Measurements from ENCODE around the gene EML1. TPM values are rescaled to one million over a fixed set of nuclear protein-coding genes. Genes with fewer than 3 reads are reported as not detected.

EML1 gene
- total RNA-seq, 1 donor from 2014 or later = 57.2 TPM

DNA sequence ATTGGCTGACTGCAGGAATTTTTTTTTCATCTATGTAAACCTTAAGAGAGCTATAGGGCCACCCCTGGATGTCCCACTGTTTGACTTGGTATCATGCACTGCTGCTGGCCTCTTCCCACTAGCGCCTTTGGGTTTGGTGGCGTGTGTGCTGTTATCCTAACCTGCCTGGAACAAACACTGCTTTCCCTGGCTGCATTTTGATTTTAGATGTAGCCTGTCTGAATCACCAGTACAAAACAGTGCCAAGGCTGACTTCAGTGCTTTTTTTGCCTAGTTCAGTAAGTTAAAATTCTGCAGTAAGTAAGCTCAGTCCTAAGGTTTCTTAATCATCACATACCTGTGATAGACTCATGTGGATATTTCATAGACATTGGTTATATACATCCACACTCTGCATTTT is 99.2 kb downstream of the EML1 start:
- H3K9me3 Mint-ChIP-seq = no peaks in the 10 kb centered on the region
- Histone ChIP-seq H3K79me2 (ENCODE audit: low read depth) (no peaks in the 10 kb centered on the region), H3K27ac (no peak overlapping the region), H3K4me1 (peaks cover 50% of the 10 kb centered on the region), H3K4me3 (no peak overlapping the region), H3K9ac (no peak overlapping the region), H3K27me3 (no peaks in the 10 kb centered on the region), H3K36me3 (no peaks in the 10 kb centered on the region), H3F3A (ENCODE audit: low read depth) (peaks cover 31% of the 10 kb centered on the region), H4K20me1 (ENCODE audit: low read depth) (peaks cover 23% of the 10 kb centered on the region), H2AFZ (replicated peaks) (no peak overlapping the region), H3K9me3 (ENCODE audit: low read depth) (no peaks in the 10 kb centered on the region), H3K4me2 (no peak overlapping the region)
- H3K27me3 Mint-ChIP-seq (ENCODE audit: insufficient read depth, low read depth) = no peaks in the 10 kb centered on the region
- peaks cover 53% of the 10 kb centered on the region for H3K4me1 Mint-ChIP-seq
- DNase-seq (ENCODE audit: low spot score) = no peak
- peaks cover 11% of the 10 kb centered on the region for H3K36me3 Mint-ChIP-seq
- no peak overlapping the region for H3K27ac Mint-ChIP-seq
- no peak for TF ChIP-seq EZH2phosphoT487 (IDR thresholded peaks at IDR 0.05)
- TF ChIP-seq, protein P1, sequence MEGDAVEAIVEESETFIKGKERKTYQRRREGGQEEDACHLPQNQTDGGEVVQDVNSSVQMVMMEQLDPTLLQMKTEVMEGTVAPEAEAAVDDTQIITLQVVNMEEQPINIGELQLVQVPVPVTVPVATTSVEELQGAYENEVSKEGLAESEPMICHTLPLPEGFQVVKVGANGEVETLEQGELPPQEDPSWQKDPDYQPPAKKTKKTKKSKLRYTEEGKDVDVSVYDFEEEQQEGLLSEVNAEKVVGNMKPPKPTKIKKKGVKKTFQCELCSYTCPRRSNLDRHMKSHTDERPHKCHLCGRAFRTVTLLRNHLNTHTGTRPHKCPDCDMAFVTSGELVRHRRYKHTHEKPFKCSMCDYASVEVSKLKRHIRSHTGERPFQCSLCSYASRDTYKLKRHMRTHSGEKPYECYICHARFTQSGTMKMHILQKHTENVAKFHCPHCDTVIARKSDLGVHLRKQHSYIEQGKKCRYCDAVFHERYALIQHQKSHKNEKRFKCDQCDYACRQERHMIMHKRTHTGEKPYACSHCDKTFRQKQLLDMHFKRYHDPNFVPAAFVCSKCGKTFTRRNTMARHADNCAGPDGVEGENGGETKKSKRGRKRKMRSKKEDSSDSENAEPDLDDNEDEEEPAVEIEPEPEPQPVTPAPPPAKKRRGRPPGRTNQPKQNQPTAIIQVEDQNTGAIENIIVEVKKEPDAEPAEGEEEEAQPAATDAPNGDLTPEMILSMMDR (IDR thresholded peaks at IDR 0.05) = no peak
- no peak for TF ChIP-seq EZH2 (IDR thresholded peaks at IDR 0.05)
- peak overlapping the region; percentile 11 for H3K4me3 Mint-ChIP-seq

DNA sequence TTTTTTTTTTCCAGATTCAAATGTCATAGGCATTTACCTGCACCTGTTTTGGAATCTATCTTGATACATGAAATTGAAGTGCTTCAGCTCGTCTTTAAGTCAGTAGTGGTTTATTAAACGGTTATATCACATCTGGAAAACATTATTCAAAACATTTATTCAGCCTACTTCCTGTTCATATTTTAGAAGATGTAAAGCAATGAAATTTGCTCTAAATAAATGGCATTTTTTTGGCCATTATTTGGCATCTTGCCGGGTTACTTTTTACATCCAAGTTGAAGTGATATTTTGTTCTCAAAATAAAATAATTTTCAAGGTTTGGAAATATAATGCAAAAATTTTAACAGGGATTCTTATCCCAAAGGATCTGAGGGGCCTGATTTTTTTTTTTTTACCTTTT is 103.1 kb downstream of the EML1 start:
- no peaks in the 10 kb centered on the region for H3K27me3 ChIP-seq
- peaks cover 15% of the 10 kb centered on the region for H3K4me1 ChIP-seq
- H3K27ac ChIP-seq = no peak overlapping the region
- Mint-ChIP-seq H3K27ac (no peak overlapping the region), H3K4me1 (peaks cover 19% of the 10 kb centered on the region), H3K27me3 (ENCODE audit: insufficient read depth, low read depth) (no peaks in the 10 kb centered on the region), H3K4me3 (no peak overlapping the region), H3K36me3 (peaks cover 28% of the 10 kb centered on the region), H3K9me3 (peaks cover 4% of the 10 kb centered on the region)
- H3K36me3 ChIP-seq = peaks cover 8% of the 10 kb centered on the region
- no peaks in the 10 kb centered on the region for H3K79me2 ChIP-seq (ENCODE audit: low read depth)
- H3F3A ChIP-seq (ENCODE audit: low read depth) = no peaks in the 10 kb centered on the region
- H3K9ac ChIP-seq = no peak overlapping the region
- no peaks in the 10 kb centered on the region for H4K20me1 ChIP-seq (ENCODE audit: low read depth)
- H3K9me3 ChIP-seq (ENCODE audit: low read depth) = no peaks in the 10 kb centered on the region
- DNase-seq (ENCODE audit: low spot score) = no peak
- H3K4me3 ChIP-seq = no peak overlapping the region
- H2AFZ ChIP-seq (replicated peaks) = no peak overlapping the region
- TF ChIP-seq, protein P1 (IDR thresholded peaks at IDR 0.05) = no peak
- no peak overlapping the region for H3K4me2 ChIP-seq

DNA sequence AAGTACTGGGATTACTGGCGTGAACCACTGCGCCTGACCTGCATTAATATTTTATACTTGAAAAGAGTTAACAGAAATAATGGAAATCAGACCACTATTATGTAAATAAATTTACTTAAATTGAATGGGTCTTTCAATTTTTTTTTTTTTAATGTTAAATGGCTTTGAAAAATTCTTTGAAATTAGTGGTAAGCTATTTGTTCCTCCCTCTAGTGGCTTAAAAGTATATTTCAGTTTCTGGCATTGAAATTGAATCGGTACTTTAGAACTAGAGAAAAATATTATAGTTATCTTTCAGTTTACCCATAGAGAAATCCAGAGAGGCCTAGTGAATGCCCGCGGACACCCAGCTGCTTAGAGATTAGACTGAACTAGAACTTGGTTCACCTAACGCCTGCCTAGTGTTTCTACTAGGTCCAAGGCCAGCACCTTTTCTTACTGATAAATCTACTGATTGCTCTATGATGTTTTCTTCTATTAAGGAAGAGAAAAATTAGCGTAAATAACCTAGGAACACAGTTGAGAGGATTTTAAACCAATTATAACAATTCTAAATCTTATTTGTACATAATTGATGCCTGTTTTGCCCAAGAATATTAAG is 106.5 kb downstream of the EML1 start:
- Mint-ChIP-seq H3K4me3 (no peak overlapping the region), H3K4me1 (no peaks in the 10 kb centered on the region), H3K36me3 (peaks cover 50% of the 10 kb centered on the region), H3K27ac (no peak overlapping the region), H3K9me3 (peaks cover 19% of the 10 kb centered on the region), H3K27me3 (ENCODE audit: insufficient read depth, low read depth) (no peaks in the 10 kb centered on the region)
- H3K4me1 ChIP-seq = no peaks in the 10 kb centered on the region
- H4K20me1 ChIP-seq (ENCODE audit: low read depth) = no peaks in the 10 kb centered on the region
- H3K79me2 ChIP-seq (ENCODE audit: low read depth) = no peaks in the 10 kb centered on the region
- no peaks in the 10 kb centered on the region for H3F3A ChIP-seq (ENCODE audit: low read depth)
- H3K27ac ChIP-seq = no peak overlapping the region
- H3K4me2 ChIP-seq = no peak overlapping the region
- peaks cover 9% of the 10 kb centered on the region for H3K9me3 ChIP-seq (ENCODE audit: low read depth)
- TF ChIP-seq EZH2 (IDR thresholded peaks at IDR 0.05) (no peak), EZH2phosphoT487 (IDR thresholded peaks at IDR 0.05) (no peak)
- TF ChIP-seq, protein P1 (IDR thresholded peaks at IDR 0.05) = peak; percentile 70
- no peaks in the 10 kb centered on the region for H3K27me3 ChIP-seq
- peaks cover 37% of the 10 kb centered on the region for H3K36me3 ChIP-seq
- no peak overlapping the region for H2AFZ ChIP-seq (replicated peaks)
- DNase-seq (ENCODE audit: low spot score) = no peak
- H3K9ac ChIP-seq = no peak overlapping the region
- no peak overlapping the region for H3K4me3 ChIP-seq

Measured in neural progenitor cell (in vitro differentiated cells).